Stimulated activated naive CD8-positive, alpha-beta T cell treated with anti-CD3 and anti-CD28 coated beads, Interleukin-15, amount 100 ng/mL, for 72 hours (primary cell): ENCODE results near the gene RHOH.
"Not testable (repeated sequence)": the region's sequence is repeated elsewhere in the genome, so short reads cannot be mapped to it uniquely, and the experiment has no call there.

Source experiments
- ATAC-seq: fragments of 150-1000 bp; cut with Tn5 transposase; 2 replicates; pipeline ENCODE4 v1.10.0; 2021; ENCODE audit warnings: mild to moderate bottlenecking, moderate library complexity
- DNase-seq, 2 donors: peaks; one replicate each; pipeline ENCODE4 v3.0.0; 2021 to 2022
- H3K27ac Mint-ChIP-seq, 2 donors: one replicate each; pipeline ENCODE4 v1.8.0; 2022; ENCODE audit warnings: mild to moderate bottlenecking in 2 of 2, mixed read lengths in 2 of 2, moderate library complexity in 2 of 2
- H3K27me3 Mint-ChIP-seq: one replicate; pipeline ENCODE4 v1.8.0; 2022; ENCODE audit warnings: mixed read lengths
- H3K4me1 Mint-ChIP-seq: one replicate; pipeline ENCODE4 v1.8.0; 2022; ENCODE audit warnings: mild to moderate bottlenecking, mixed read lengths
- H3K4me3 Mint-ChIP-seq, 2 donors: one replicate each; pipeline ENCODE4 v1.8.0; 2022; ENCODE audit warnings: mild to moderate bottlenecking in 2 of 2, mixed read lengths in 2 of 2, moderate library complexity in 1 of 2
- H3K9me3 Mint-ChIP-seq, 2 donors: one replicate each; pipeline ENCODE4 v1.8.0; 2022; ENCODE audit warnings: mixed read lengths in 2 of 2

Gene RHOH

GRCh38 chr4:40196724-40197281 lies at the start of gene RHOH:
Gene RHOH, plus strand, starts transcription at chr4:40197031. Its CDS starts 46,356 bp downstream, at chr4:40243387.
- H3K27me3 Mint-ChIP-seq = no peaks in the 10 kb centered on the region
- H3K9me3 Mint-ChIP-seq = peaks cover 0 to 4% of the 10 kb centered on the region in 2 donors
- DNase-seq = peak; percentile 80 to 87
- ATAC-seq = peak; percentile 44
- H3K4me1 Mint-ChIP-seq = peaks cover 33% of the 10 kb centered on the region
- peak within 1 kb of the TSS; percentile 91 to 97 for H3K4me3 Mint-ChIP-seq
- peak within 1 kb of the TSS; percentile 94 to 97 for H3K27ac Mint-ChIP-seq

- not testable (repeated sequence) for DNase-seq, H3K27me3 Mint-ChIP-seq, H3K27ac Mint-ChIP-seq, H3K4me3 Mint-ChIP-seq
- ATAC-seq = peak; percentile 64
- peaks cover 26% of the 10 kb centered on the region for H3K4me1 Mint-ChIP-seq
- H3K9me3 Mint-ChIP-seq = peaks cover 10 to 12% of the 10 kb centered on the region in 2 donors
Measured at GRCh38 chr4:40147490-40147889, 49.3 kb upstream of the RHOH start.

GRCh38 chr4:40149960-40150385 lies 46.9 kb upstream of the RHOH start:
- Mint-ChIP-seq H3K4me1 (peaks cover 39% of the 10 kb centered on the region), H3K4me3 (peak overlapping the region in 1 of 2 donors; percentile 25)

GRCh38 chr4:40150932-40151331 lies 45.9 kb upstream of the RHOH start:
- peak overlapping the region in 1 of 2 donors; percentile 34 for H3K27ac Mint-ChIP-seq
- DNase-seq = no peak
- peaks cover 10 to 12% of the 10 kb centered on the region in 2 donors for H3K9me3 Mint-ChIP-seq
- H3K4me3 Mint-ChIP-seq = no peak overlapping the region
- H3K4me1 Mint-ChIP-seq = peaks cover 39% of the 10 kb centered on the region
- no peak for ATAC-seq
- no peaks in the 10 kb centered on the region for H3K27me3 Mint-ChIP-seq

More at GRCh38 chr4:40149960-40150385, 46.9 kb upstream of the RHOH start:
- H3K27me3 Mint-ChIP-seq = no peaks in the 10 kb centered on the region
- peak; percentile 92 for ATAC-seq
- H3K27ac Mint-ChIP-seq = peak overlapping the region in 1 of 2 donors; percentile 33
- peaks cover 10 to 12% of the 10 kb centered on the region in 2 donors for H3K9me3 Mint-ChIP-seq
- DNase-seq = peak; percentile 73 to 76

- Mint-ChIP-seq H3K27ac (no peak overlapping the region), H3K27me3 (no peaks in the 10 kb centered on the region), H3K4me3 (peak overlapping the region in 1 of 2 donors; percentile 32), H3K9me3 (peaks cover 10 to 12% of the 10 kb centered on the region in 2 donors), H3K4me1 (peaks cover 39% of the 10 kb centered on the region)
- ATAC-seq = no peak
- no peak for DNase-seq
Measured at GRCh38 chr4:40152637-40153036, 44.2 kb upstream of the RHOH start.

GRCh38 chr4:40157436-40157835 lies 39.4 kb upstream of the RHOH start:
- Mint-ChIP-seq H3K27me3 (no peaks in the 10 kb centered on the region), H3K9me3 (peaks cover 2 to 4% of the 10 kb centered on the region in 2 donors), H3K27ac (no peak overlapping the region), H3K4me1 (peaks cover 25% of the 10 kb centered on the region), H3K4me3 (no peak overlapping the region)
- DNase-seq (no peak), ATAC-seq (no peak)

GRCh38 chr4:40160258-40160657 lies 36.6 kb upstream of the RHOH start:
- Mint-ChIP-seq H3K27ac (no peak overlapping the region), H3K27me3 (no peaks in the 10 kb centered on the region), H3K9me3 (peaks cover 6 to 9% of the 10 kb centered on the region in 2 donors), H3K4me3 (no peak overlapping the region), H3K4me1 (peaks cover 13% of the 10 kb centered on the region)
- no peak for DNase-seq
- no peak for ATAC-seq

GRCh38 chr4:40164459-40164858 lies 32.4 kb upstream of the RHOH start:
- Mint-ChIP-seq H3K9me3 (peaks cover 22 to 23% of the 10 kb centered on the region in 2 donors), H3K27ac (no peak overlapping the region), H3K27me3 (no peaks in the 10 kb centered on the region)

GRCh38 chr4:40165916-40166315 lies 30.9 kb upstream of the RHOH start:
- Mint-ChIP-seq H3K27ac (no peak overlapping the region), H3K4me3 (no peak overlapping the region), H3K4me1 (peaks cover 21% of the 10 kb centered on the region), H3K27me3 (no peaks in the 10 kb centered on the region), H3K9me3 (peaks cover 22 to 23% of the 10 kb centered on the region in 2 donors)
- ATAC-seq (no peak), DNase-seq (no peak)

More at GRCh38 chr4:40164459-40164858, 32.4 kb upstream of the RHOH start:
- peaks cover 29% of the 10 kb centered on the region for H3K4me1 Mint-ChIP-seq
- ATAC-seq (no peak), DNase-seq (no peak)
- H3K4me3 Mint-ChIP-seq = no peak overlapping the region

GRCh38 chr4:40168070-40168469 lies 28.8 kb upstream of the RHOH start:
- ATAC-seq = no peak
- peaks cover 33% of the 10 kb centered on the region for H3K4me1 Mint-ChIP-seq
- no peak for DNase-seq
- H3K4me3 Mint-ChIP-seq = no peak overlapping the region
- no peaks in the 10 kb centered on the region for H3K27me3 Mint-ChIP-seq
- peaks cover 14 to 20% of the 10 kb centered on the region in 2 donors for H3K9me3 Mint-ChIP-seq
- H3K27ac Mint-ChIP-seq = no peak overlapping the region

- Mint-ChIP-seq H3K27me3 (no peaks in the 10 kb centered on the region), H3K4me1 (peaks cover 37% of the 10 kb centered on the region), H3K9me3 (peaks cover 14 to 20% of the 10 kb centered on the region in 2 donors), H3K4me3 (no peak overlapping the region), H3K27ac (no peak overlapping the region)
- no peak for DNase-seq
- ATAC-seq = no peak
Measured at GRCh38 chr4:40170588-40170987, 26.2 kb upstream of the RHOH start.

- peaks cover 35% of the 10 kb centered on the region for H3K4me1 Mint-ChIP-seq
- H3K9me3 Mint-ChIP-seq = peaks cover under 1 to 4% of the 10 kb centered on the region in 2 donors
- H3K27ac Mint-ChIP-seq = peak overlapping the region; percentile 85 to 89
- DNase-seq (no peak), ATAC-seq (peak; percentile 68)
- H3K4me3 Mint-ChIP-seq = peak overlapping the region; percentile 60 to 62
- no peaks in the 10 kb centered on the region for H3K27me3 Mint-ChIP-seq
Measured at GRCh38 chr4:40173470-40173875, 23.4 kb upstream of the RHOH start.

- no peak for DNase-seq
- H3K4me1 Mint-ChIP-seq = peaks cover 49% of the 10 kb centered on the region
- peaks cover 0 to 4% of the 10 kb centered on the region in 2 donors for H3K9me3 Mint-ChIP-seq
- no peak for ATAC-seq
- H3K27ac Mint-ChIP-seq = no peak overlapping the region
- no peaks in the 10 kb centered on the region for H3K27me3 Mint-ChIP-seq
- no peak overlapping the region for H3K4me3 Mint-ChIP-seq
Measured at GRCh38 chr4:40176602-40177001, 20.2 kb upstream of the RHOH start.

GRCh38 chr4:40177591-40177990 lies 19.2 kb upstream of the RHOH start:
- Mint-ChIP-seq H3K27ac (no peak overlapping the region), H3K4me3 (no peak overlapping the region), H3K9me3 (peaks cover 0 to 4% of the 10 kb centered on the region in 2 donors), H3K27me3 (no peaks in the 10 kb centered on the region), H3K4me1 (peaks cover 50% of the 10 kb centered on the region)
- no peak for ATAC-seq
- DNase-seq = no peak

- no peak overlapping the region for H3K27ac Mint-ChIP-seq
- ATAC-seq (no peak), DNase-seq (no peak)
- no peaks in the 10 kb centered on the region for H3K27me3 Mint-ChIP-seq
- H3K4me3 Mint-ChIP-seq = no peak overlapping the region
- H3K9me3 Mint-ChIP-seq = peaks cover 0 to 4% of the 10 kb centered on the region in 2 donors
- peaks cover 43% of the 10 kb centered on the region for H3K4me1 Mint-ChIP-seq
Measured at GRCh38 chr4:40178672-40179071, 18.2 kb upstream of the RHOH start.

- Mint-ChIP-seq H3K4me3 (no peak overlapping the region), H3K27ac (no peak overlapping the region), H3K9me3 (peaks cover 0 to 4% of the 10 kb centered on the region in 2 donors), H3K27me3 (no peaks in the 10 kb centered on the region), H3K4me1 (peaks cover 45% of the 10 kb centered on the region)
- ATAC-seq (no peak), DNase-seq (no peak)
Measured at GRCh38 chr4:40179360-40179759, 17.5 kb upstream of the RHOH start.
